ENCODE measurements around the gene SH3BP2.
"Not testable (repeated sequence)": the region's sequence is repeated elsewhere in the genome, so short reads cannot be mapped to it uniquely, and the experiment has no call there.

SH3BP2 gene

GRCh38 chr4:2792711-2793585 is at the start of gene SH3BP2:
TSS of gene SH3BP2 (plus strand) at chr4:2793085. CDS start at chr4:2820618, 27,533 bp downstream.
- DNase-seq: peak; percentile 24

GRCh38 chr4:2743518-2744445 is 49.1 kb upstream of the SH3BP2 start:
- DNase-seq: no peak

DNA sequence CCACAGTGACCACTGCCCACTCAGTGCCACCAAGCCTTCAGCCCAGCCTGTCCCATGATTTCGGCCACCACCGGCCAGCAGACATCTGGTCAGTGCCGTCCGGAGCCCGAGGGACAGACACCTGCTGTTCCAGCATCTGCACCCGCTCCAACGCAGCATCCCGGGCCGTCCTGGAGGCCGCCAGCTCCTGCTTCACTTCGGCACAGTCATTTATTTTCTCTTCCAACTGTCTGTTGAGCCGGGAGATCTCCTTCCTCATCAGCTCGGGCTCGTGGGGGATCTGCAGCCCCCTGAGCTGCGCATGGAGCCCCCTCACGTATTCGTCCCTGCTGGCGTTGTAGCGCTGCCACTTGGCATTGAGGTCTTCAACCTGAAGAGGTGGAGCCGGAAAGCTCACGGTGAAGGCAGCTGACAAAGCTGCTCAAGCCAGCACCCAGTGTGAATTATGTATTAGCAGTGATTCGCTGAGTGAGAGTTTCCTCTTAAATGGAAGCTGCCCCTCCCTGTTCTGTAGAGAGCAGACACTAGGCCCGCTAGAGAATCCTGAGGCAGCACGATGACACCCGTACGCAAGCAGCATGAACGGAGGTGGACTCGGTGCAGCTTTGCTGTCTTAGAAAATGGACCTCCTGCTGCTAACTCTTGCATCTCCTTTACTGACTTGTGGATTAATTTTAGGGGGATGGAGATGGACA is 48.2 kb upstream of the SH3BP2 start:
- DNase-seq: no peak

GRCh38 chr4:2745516-2745915 is 47.4 kb upstream of the SH3BP2 start:
- DNase-seq: no peak

GRCh38 chr4:2745981-2746806 is 46.7 kb upstream of the SH3BP2 start:
- no peak for DNase-seq

DNA sequence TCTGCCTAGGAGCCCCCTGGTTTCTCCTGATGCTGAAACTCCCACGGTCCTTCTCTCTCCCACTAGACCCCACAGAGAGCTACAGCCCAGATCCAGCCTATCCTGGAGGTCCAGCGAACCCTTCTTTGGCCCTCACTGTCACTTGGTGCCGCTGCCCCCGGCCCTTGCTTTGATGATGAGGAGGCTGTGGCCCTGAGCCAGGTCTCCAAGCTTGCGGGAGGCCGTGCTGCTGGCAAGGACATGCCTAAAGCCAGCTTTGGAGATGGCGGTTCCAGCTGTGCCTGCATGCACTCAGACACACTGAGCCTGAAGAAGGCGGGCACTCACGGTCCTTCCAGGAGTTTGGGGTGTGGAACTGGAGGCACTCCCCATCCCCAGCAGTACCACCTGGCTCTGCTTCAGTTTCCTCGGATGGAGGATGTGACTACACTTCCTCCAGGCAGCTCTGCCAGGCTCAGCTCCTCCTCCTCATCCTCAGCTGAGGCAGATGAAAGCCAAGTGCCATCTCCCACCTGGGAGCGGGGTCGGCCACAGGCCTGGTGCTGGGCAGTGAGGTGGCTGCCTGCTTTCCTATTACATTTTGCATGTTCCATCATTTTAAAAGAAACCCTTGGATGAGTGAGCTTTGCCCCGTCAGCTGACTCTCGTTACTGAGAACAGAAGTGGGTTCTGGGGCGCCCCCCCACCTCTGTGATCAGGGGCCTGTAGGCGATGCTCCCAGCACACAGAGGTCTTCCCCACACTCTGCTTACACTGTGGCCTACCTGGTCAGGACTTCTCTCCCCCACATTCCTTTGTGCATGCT is 45.8 kb upstream of the SH3BP2 start:
- DNase-seq: no peak

GRCh38 chr4:2750719-2751605 is 41.9 kb upstream of the SH3BP2 start:
- no peak for DNase-seq

DNA sequence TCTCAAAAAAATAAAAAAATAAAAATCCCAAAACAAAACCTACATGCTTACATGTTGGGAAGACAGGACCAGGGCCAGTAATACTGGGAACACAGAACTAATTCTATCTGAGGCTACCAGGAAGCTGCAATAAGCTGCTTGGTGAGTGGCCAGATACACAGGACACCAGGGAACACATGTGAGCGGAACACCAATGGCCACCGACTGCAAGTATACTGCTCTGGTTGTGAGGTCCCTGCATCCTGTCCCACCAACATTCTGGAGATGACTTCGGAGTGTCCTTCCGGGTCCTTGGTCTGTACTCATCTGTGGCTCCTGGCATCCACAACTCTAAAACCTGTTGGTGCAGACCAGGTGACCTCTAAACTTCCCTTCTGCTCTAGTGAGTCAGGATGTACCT is 39.4 kb upstream of the SH3BP2 start:
- no peak for DNase-seq

- DNase-seq: no peak
Measured at GRCh38 chr4:2754848-2755819, 37.8 kb upstream of the SH3BP2 start.

- peak; percentile 63 for DNase-seq
Measured at GRCh38 chr4:2755821-2756690, 36.8 kb upstream of the SH3BP2 start, which contains the start of gene TNIP2. TSS of gene TNIP2 (minus strand) at chr4:2756336. CDS start at chr4:2756289, 47 bp downstream.

- no peak for DNase-seq
Measured at GRCh38 chr4:2756691-2757350, 36.1 kb upstream of the SH3BP2 start.

GRCh38 chr4:2757426-2757825 is 35.5 kb upstream of the SH3BP2 start:
- no peak for DNase-seq

DNA sequence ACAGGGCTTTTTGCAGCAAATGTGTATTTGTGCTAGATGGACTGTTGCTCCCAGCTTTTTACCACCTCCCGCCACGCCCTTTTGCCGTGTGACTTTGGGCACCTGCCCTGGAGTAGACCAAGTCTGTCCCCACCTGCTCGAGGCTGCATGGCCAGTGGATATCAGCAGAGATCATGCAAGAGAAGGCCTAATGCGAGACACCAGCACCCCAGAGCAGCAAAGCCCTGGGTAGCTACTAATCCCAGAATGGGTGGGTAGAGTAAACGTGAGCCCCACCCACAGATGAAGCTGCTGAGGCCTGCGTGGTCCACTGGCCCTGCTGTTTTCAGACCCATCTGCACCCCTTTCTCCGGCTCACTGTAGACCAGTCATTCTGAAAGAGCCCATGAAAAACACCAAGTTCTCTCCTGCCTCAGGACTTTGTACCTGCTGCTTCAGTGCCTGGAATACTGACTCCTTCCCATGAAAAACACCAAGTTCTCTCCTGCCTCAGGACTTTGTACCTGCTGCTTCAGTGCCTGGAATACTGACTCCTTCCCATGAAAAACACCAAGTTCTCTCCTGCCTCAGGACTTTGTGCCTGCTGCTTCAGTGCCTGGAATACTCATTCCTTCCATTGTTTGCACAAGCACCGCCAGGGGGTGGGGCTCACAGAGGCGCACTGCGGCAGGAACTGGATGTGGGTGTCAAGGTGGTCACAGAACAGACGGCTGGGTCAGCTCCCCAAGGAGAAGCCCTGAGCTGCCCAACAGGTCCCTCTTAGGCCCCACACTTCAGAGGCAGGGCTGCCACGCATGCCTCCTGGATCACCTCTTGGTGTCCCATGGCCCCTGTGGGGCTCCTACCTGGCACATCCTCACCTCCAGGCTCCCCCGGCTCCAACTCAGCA is 31.6 kb upstream of the SH3BP2 start:
- DNase-seq: no peak

DNA sequence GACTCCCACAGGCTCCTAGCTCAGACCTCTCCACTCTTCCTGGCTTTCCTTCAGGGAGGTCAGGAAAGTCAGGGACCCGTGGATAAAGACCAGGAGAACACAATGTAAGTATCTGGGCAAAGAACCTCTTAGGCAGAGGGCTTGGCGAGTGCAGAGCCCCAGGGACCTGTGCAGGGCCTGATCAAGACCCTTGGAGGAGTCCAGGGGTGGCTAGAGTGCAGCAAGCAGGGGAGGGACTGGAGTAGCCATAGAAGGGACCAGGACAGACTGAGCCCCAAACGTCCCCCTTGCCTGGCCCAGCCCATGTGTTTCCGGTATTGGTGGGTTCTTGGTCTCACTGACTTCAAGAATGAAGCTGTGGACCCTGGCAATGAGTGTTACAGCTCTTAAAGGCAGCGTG is 30.8 kb upstream of the SH3BP2 start:
- DNase-seq: no peak

DNA sequence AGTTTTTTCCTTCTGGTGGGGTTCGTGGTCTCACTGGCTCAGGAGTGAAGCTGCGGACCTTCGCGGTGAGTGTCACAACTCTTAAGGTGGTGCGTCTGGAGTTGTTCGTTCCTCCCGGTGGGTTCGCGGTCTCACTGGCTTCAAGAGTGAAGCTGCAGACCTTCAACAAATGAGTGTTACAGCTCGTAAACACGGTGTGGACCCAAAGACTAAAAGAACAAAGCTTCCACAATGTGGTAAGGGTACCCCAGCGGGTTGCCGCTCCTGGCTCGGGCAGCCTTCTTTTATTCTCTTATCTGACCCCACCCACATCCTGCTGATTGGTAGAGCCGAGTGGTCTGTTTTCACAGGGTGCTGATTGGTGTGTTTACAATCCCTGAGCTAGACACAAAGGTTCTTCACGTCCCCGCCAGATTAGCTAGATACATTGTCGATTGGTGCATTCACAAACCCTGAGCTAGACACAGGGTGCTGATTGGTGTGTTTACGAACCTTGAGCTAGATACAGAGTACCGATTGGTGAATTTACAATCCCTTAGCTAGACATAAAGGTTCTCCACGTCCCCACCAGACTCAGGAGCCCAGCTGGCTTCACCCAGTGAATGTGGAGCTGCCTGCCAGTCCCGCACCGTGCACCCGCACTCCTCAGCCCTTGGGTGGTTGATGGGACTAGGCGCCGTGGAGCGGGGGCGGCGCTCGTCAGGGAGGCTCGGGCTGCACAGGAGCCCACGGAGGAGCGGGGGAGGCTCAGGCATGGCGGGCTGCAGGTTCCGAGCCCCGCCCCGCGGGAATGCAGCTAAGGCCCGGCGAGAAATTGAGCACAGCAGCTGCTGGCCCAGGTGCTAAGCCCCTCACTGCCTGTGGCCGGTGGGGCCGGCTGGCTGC is 30.2 kb upstream of the SH3BP2 start:
- DNase-seq: not testable (repeated sequence)

All from NCI-H2029 (cell line).